HG02852 (cell line): ENCODE results near the gene MKRN1.
A peak's percentile ranks its signal among the peaks of the same experiment; 100 is the strongest.
"Not testable (repeated sequence)": the region's sequence is repeated elsewhere in the genome, so short reads cannot be mapped to it uniquely, and the experiment has no call there.

ENCODE experiments used
- ATAC-seq: cut with Tn5 transposase; IDR thresholded peaks from one replicate; pipeline ENCODE4 v1.9.1; 2021; ENCODE audit warnings: mild to moderate bottlenecking, moderate library complexity; ENCODE audit not compliant: unreplicated experiment

MKRN1 gene

GRCh38 chr7:140440593-140440992 is 38.7 kb downstream of the MKRN1 start:
- no peak for ATAC-seq

- peak; percentile 81 for ATAC-seq
These were observed 39.9 kb downstream of the MKRN1 start for GRCh38 chr7:140439359-140439758.

- ATAC-seq = no peak
These were observed 43.9 kb downstream of the MKRN1 start for GRCh38 chr7:140435252-140435895.

GRCh38 chr7:140433396-140433795 is 45.9 kb downstream of the MKRN1 start:
- no peak for ATAC-seq

- no peak for ATAC-seq
These were observed 53.2 kb downstream of the MKRN1 start for GRCh38 chr7:140426130-140426529.

- ATAC-seq = no peak
These were observed 53.6 kb downstream of the MKRN1 start for GRCh38 chr7:140425718-140426117.

- ATAC-seq = no peak
These were observed 55.8 kb downstream of the MKRN1 start for GRCh38 chr7:140423501-140423900.

GRCh38 chr7:140421521-140421920 is 57.8 kb downstream of the MKRN1 start:
- no peak for ATAC-seq

- no peak for ATAC-seq
These were observed 60.7 kb downstream of the MKRN1 start for GRCh38 chr7:140418653-140419052.

- ATAC-seq = not testable (repeated sequence)
These were observed 61.2 kb downstream of the MKRN1 start for GRCh38 chr7:140418156-140418472.

- ATAC-seq = no peak
These were observed 61.7 kb downstream of the MKRN1 start for GRCh38 chr7:140417456-140418155.

- no peak for ATAC-seq
These were observed 62.7 kb downstream of the MKRN1 start for GRCh38 chr7:140416560-140416959.

- not testable (repeated sequence) for ATAC-seq
These were observed 63.5 kb downstream of the MKRN1 start for GRCh38 chr7:140415816-140416215.

GRCh38 chr7:140415361-140415760 is 63.9 kb downstream of the MKRN1 start:
- no peak for ATAC-seq

- ATAC-seq = no peak
These were observed 74.7 kb downstream of the MKRN1 start for GRCh38 chr7:140404565-140405065.

- peak; percentile 69 for ATAC-seq
These were observed 75.3 kb downstream of the MKRN1 start, which contains the start of gene RAB19 for GRCh38 chr7:140403878-140404564. RAB19 (plus strand) TSS chr7:140404058; CDS start chr7:140407647, 3,589 bp downstream.
